Left ventricle myocardium inferior (tissue), 1 donor: ENCODE measurements around the gene NCOA1. TPM values are rescaled to one million over a fixed set of nuclear protein-coding genes. Genes with fewer than 3 reads are reported as not detected.

Experiments
- DNase-seq: peaks from one replicate; pipeline ENCODE4 v3.0.0-alpha.2; 2020
- H3K27ac ChIP-seq: fragments of 200-600 bp; replicated peaks from 2 replicates; pipeline ENCODE4 v1.8.0; 2021
- H3K27me3 ChIP-seq: fragments of 200-600 bp; 2 replicates; pipeline ENCODE4 v1.8.0; 2021; ENCODE audit warnings: low read depth
- H3K36me3 ChIP-seq: fragments of 200-600 bp; 2 replicates; pipeline ENCODE4 v1.8.0; 2021
- H3K4me1 ChIP-seq: fragments of 200-600 bp; 2 replicates; pipeline ENCODE4 v1.8.0; 2021
- H3K4me3 ChIP-seq: fragments of 200-600 bp; 2 replicates; pipeline ENCODE4 v1.8.0; 2021; ENCODE audit warnings: mild to moderate bottlenecking, moderate library complexity
- H3K9me3 ChIP-seq: fragments of 200-600 bp; replicated peaks from 2 replicates; pipeline ENCODE4 v1.8.0; 2021
- intact Hi-C: fragments of 100-400 bp; cut with micrococcal nuclease; formaldehyde crosslinking; loops from one replicate; pipeline ENCODE4 v1.11.0; 2022
- total RNA-seq: library from RNA; stranded (reverse); fragmentation: NEBNext Ultra II Directional; extraction: Animal tissue kit (Norgen Biotek cat#: 25700); gene quantifications from one replicate; pipeline ENCODE4 v1.2.1, GENCODE V29; 2021
- TF ChIP-seq, protein P1 (sequence below): fragments of 200-600 bp; IDR thresholded peaks from 2 replicates; pipeline ENCODE4 v1.8.0; 2021; ENCODE audit warnings: antibody characterized with exemption, mild to moderate bottlenecking, borderline replicate concordance
- donor health status: DM: no; HTN: yes; CAD: no; lungs with severe emphysema.

The NCOA1 gene
- total RNA-seq, 1 donor from 2014 or later: 26.9 TPM

GRCh38 chr2:24680196-24680595 lies 189.1 kb downstream of the NCOA1 start:
- H3K27me3 ChIP-seq: no peaks in the 10 kb centered on the region
- H3K4me3 ChIP-seq: no peak overlapping the region
- H3K9me3 ChIP-seq: no peaks in the 10 kb centered on the region
- TF ChIP-seq, protein P1, sequence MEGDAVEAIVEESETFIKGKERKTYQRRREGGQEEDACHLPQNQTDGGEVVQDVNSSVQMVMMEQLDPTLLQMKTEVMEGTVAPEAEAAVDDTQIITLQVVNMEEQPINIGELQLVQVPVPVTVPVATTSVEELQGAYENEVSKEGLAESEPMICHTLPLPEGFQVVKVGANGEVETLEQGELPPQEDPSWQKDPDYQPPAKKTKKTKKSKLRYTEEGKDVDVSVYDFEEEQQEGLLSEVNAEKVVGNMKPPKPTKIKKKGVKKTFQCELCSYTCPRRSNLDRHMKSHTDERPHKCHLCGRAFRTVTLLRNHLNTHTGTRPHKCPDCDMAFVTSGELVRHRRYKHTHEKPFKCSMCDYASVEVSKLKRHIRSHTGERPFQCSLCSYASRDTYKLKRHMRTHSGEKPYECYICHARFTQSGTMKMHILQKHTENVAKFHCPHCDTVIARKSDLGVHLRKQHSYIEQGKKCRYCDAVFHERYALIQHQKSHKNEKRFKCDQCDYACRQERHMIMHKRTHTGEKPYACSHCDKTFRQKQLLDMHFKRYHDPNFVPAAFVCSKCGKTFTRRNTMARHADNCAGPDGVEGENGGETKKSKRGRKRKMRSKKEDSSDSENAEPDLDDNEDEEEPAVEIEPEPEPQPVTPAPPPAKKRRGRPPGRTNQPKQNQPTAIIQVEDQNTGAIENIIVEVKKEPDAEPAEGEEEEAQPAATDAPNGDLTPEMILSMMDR: no peak
- peaks cover 13% of the 10 kb centered on the region for H3K4me1 ChIP-seq
- intact Hi-C loops: no loop called here
- peaks cover 14% of the 10 kb centered on the region for H3K36me3 ChIP-seq
- DNase-seq: no peak
- H3K27ac ChIP-seq: no peak overlapping the region

DNA sequence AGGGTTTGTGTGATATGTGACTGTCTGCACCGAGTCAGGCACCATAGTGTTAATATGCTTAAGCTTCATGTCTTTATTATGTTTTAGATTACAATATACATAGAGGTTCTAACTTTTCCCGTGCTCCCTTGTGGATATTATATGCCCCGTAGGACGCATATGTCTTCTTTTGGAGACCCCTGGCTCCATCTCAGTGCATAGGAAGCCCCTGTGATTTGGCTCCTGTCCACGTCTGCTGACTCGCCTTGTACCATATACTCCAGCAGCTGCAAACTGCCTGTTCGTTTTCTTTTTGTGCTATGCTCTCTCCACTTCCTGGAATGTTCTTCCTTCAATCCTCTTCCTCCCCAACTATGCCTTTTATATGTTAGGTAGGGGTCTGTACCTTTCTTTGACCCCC lies 191.2 kb downstream of the NCOA1 start:
- H3K4me1 ChIP-seq: peaks cover 6% of the 10 kb centered on the region
- TF ChIP-seq, protein P1: no peak
- H3K27me3 ChIP-seq: no peaks in the 10 kb centered on the region
- intact Hi-C loops: no loop called here
- H3K4me3 ChIP-seq: no peak overlapping the region
- no peak for DNase-seq
- no peaks in the 10 kb centered on the region for H3K9me3 ChIP-seq
- H3K36me3 ChIP-seq: peaks cover 15% of the 10 kb centered on the region
- H3K27ac ChIP-seq: no peak overlapping the region

DNA sequence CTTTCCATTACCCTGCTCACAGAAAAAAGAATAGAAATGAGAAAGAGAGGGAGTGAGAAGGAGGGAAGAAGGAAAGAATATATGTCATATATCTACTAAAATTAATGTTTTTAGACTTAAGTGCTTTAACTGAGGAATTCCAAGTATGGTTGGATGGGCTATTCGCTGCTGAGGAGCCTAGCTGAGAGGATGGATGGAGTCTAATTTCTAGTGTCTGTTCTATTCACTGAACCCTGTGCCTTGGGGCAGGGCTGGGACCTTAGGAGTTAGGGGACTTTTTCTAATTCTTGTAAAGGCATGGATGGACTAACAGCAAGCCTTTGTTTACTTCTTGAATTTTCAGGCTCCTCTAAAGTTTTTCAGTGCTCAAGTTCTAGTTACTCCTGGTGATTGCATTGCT lies 192.4 kb downstream of the NCOA1 start:
- no peak for DNase-seq
- Histone ChIP-seq H3K4me1 (peaks cover 6% of the 10 kb centered on the region), H3K9me3 (no peaks in the 10 kb centered on the region), H3K27me3 (no peaks in the 10 kb centered on the region), H3K27ac (no peak overlapping the region), H3K36me3 (peaks cover 16% of the 10 kb centered on the region), H3K4me3 (no peak overlapping the region)
- intact Hi-C loops: no loop called here
- TF ChIP-seq, protein P1: no peak

DNA sequence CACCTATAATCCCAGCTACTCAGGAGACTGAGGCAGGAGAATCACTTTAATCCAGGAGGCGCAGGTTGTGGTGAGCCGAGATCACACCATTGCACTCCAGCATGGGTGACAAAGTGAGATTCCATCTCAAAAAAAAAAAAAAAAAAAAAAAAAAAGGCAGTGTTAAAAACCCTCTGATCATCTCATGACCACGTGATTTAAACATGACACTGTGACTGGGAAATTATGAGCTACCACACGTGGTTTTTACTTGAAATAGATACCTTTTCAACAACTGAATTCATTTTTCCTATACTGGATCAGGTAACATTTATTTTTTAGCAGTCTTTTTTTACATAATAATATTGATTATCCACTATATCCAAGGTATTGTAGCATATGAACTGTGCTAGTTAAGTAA lies 199.5 kb downstream of the NCOA1 start:
- H3K27ac ChIP-seq: no peak overlapping the region
- H3K36me3 ChIP-seq: peaks cover 33% of the 10 kb centered on the region
- no peak for DNase-seq
- intact Hi-C loops: no loop called here
- H3K9me3 ChIP-seq: no peaks in the 10 kb centered on the region
- no peaks in the 10 kb centered on the region for H3K27me3 ChIP-seq
- TF ChIP-seq, protein P1: no peak
- H3K4me3 ChIP-seq: no peak overlapping the region
- H3K4me1 ChIP-seq: peaks cover 2% of the 10 kb centered on the region

DNA sequence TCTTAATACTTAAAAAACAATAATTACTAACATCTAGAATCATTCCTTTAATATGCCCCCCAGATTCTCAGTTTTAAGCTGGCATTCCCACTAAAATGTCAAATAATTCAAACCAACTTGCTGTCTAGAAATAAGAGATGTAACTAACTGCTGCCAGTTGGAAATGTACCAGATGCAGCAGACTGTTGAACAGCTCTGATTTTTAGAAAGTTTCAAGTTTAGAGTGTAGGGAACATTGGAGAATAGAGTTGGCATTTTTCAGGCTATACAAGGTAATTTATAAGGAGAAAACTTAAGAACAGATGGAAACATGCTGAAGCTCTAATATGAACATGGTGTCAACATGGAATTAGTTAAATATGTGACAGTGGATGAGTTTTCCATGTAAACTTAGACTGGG lies 200.8 kb downstream of the NCOA1 start:
- Histone ChIP-seq H3K4me1 (no peaks in the 10 kb centered on the region), H3K9me3 (no peaks in the 10 kb centered on the region), H3K27ac (no peak overlapping the region), H3K4me3 (no peak overlapping the region), H3K27me3 (no peaks in the 10 kb centered on the region), H3K36me3 (peaks cover 33% of the 10 kb centered on the region)
- intact Hi-C loops: no loop called here
- TF ChIP-seq, protein P1: no peak
- DNase-seq: no peak

DNA sequence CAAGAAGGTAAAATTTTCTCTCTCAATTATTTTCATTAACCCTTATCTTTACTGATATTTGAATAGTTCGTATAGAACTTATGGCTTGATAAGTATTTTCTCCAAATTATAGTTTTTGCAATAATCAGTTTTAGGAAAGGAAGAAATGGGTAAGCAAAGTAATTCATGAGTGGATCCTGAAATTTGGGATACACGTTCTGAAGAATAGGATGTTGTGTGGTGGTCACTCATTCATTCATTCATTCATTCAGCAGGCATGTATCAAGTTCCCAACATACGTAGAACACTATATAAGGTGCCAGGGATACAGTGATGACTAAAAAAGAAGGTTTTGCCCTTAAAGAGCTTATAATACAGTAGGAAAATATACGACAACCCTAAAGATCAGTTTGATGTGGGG lies 206.7 kb downstream of the NCOA1 start:
- no peak overlapping the region for H3K27ac ChIP-seq
- no peak for DNase-seq
- H3K36me3 ChIP-seq: peaks cover 37% of the 10 kb centered on the region
- no peaks in the 10 kb centered on the region for H3K9me3 ChIP-seq
- TF ChIP-seq, protein P1: no peak
- H3K27me3 ChIP-seq: no peaks in the 10 kb centered on the region
- intact Hi-C loops: no loop called here
- no peak overlapping the region for H3K4me3 ChIP-seq
- H3K4me1 ChIP-seq: peaks cover 7% of the 10 kb centered on the region
